Lower lobe of right lung (tissue), 2 donors: ENCODE data around the gene RNLS. TPM values are rescaled to one million over a fixed set of nuclear protein-coding genes. Genes with fewer than 3 reads are reported as not detected.
"Not testable (repeated sequence)": the region's sequence is repeated elsewhere in the genome, so short reads cannot be mapped to it uniquely, and the experiment has no call there.

Experiments
- ATAC-seq, 2 donors: fragments of 200-7000 bp; cut with Tn5 transposase; one replicate each; pipeline ENCODE4 v1.9.1; 2020 to 2022; ENCODE audit warnings: mild to moderate bottlenecking in 2 of 2, moderate library complexity in 2 of 2
- DNase-seq: peaks from one replicate; pipeline ENCODE4 v3.0.0-alpha.2; 2020
- H3K27ac ChIP-seq: fragments of 200-600 bp; one replicate; pipeline ENCODE4 v1.8.0; 2022
- H3K27me3 ChIP-seq: fragments of 200-600 bp; one replicate; pipeline ENCODE4 v1.8.0; 2022; ENCODE audit warnings: low read depth
- H3K36me3 ChIP-seq: fragments of 200-600 bp; one replicate; pipeline ENCODE4 v1.8.0; 2022; ENCODE audit warnings: mild to moderate bottlenecking
- H3K4me1 ChIP-seq: fragments of 200-600 bp; one replicate; pipeline ENCODE4 v1.8.0; 2022
- H3K4me3 ChIP-seq: fragments of 200-600 bp; one replicate; pipeline ENCODE4 v1.8.0; 2022; ENCODE audit warnings: mild to moderate bottlenecking
- H3K9me3 ChIP-seq: fragments of 200-600 bp; one replicate; pipeline ENCODE4 v1.8.0; 2022
- CTCF ChIP-seq: fragments of 200-600 bp; IDR thresholded peaks from one replicate; pipeline ENCODE4 v1.8.0; 2022; ENCODE audit warnings: antibody characterized with exemption, mild to moderate bottlenecking
- intact Hi-C: fragments of 100-400 bp; cut with DNase I; formaldehyde crosslinking; loops from one replicate; pipeline ENCODE4 v1.11.0; 2022
- total RNA-seq: library from RNA; stranded (reverse); fragmentation: NEBNext Ultra II Directional; extraction: Animal tissue kit (Norgen Biotek cat#: 25700); gene quantifications from one replicate; pipeline ENCODE4 v1.2.1, GENCODE V29; 2021
- donor health status: DM: no; HTN: yes; CAD: no; lungs with severe emphysema.

Gene RNLS
- total RNA-seq, 1 donor from 2014 or later, result 9.6 TPM

GRCh38 chr10:88370713-88371112 lies 212.4 kb downstream of the RNLS start:
- H3K4me3 ChIP-seq, result no peak overlapping the region
- no peaks in the 10 kb centered on the region for H3K36me3 ChIP-seq
- peaks cover 4% of the 10 kb centered on the region for H3K9me3 ChIP-seq
- intact Hi-C loops, result no loop called here
- ATAC-seq, result no peak
- H3K4me1 ChIP-seq, result no peaks in the 10 kb centered on the region
- DNase-seq, result no peak
- no peak overlapping the region for H3K27ac ChIP-seq
- no peaks in the 10 kb centered on the region for H3K27me3 ChIP-seq
- no peak for TF ChIP-seq CTCF

GRCh38 chr10:88366772-88367171 lies 216.3 kb downstream of the RNLS start:
- DNase-seq, result no peak
- intact Hi-C loops, result no loop called here
- Histone ChIP-seq H3K27me3 (no peaks in the 10 kb centered on the region), H3K4me3 (no peak overlapping the region), H3K27ac (no peak overlapping the region), H3K36me3 (no peaks in the 10 kb centered on the region), H3K4me1 (no peaks in the 10 kb centered on the region), H3K9me3 (peaks cover 4% of the 10 kb centered on the region)
- no peak for TF ChIP-seq CTCF
- no peak for ATAC-seq

- no peaks in the 10 kb centered on the region for H3K36me3 ChIP-seq
- no peak overlapping the region for H3K27ac ChIP-seq
- H3K9me3 ChIP-seq, result no peaks in the 10 kb centered on the region
- DNase-seq (no peak), ATAC-seq (no peak)
- H3K4me1 ChIP-seq, result no peaks in the 10 kb centered on the region
- no peak overlapping the region for H3K4me3 ChIP-seq
- no peak for TF ChIP-seq CTCF
- intact Hi-C loops, result no loop called here
- no peaks in the 10 kb centered on the region for H3K27me3 ChIP-seq
Observed at GRCh38 chr10:88361995-88362807, 220.9 kb downstream of the RNLS start.

GRCh38 chr10:88361494-88361893 lies 221.6 kb downstream of the RNLS start:
- DNase-seq, result no peak
- no peak for ATAC-seq
- Histone ChIP-seq H3K27ac (no peak overlapping the region), H3K27me3 (no peaks in the 10 kb centered on the region), H3K9me3 (no peaks in the 10 kb centered on the region), H3K4me1 (no peaks in the 10 kb centered on the region), H3K4me3 (no peak overlapping the region), H3K36me3 (no peaks in the 10 kb centered on the region)
- intact Hi-C loops, result no loop called here
- no peak for TF ChIP-seq CTCF

- H3K27me3 ChIP-seq, intact Hi-C loops, H3K36me3 ChIP-seq, ATAC-seq, H3K27ac ChIP-seq, H3K4me3 ChIP-seq, H3K4me1 ChIP-seq, H3K9me3 ChIP-seq, DNase-seq: not testable (repeated sequence)
Observed at GRCh38 chr10:88355750-88356149, 227.4 kb downstream of the RNLS start.

- Histone ChIP-seq H3K36me3 (no peaks in the 10 kb centered on the region), H3K4me3 (no peak overlapping the region), H3K4me1 (peaks cover 14% of the 10 kb centered on the region), H3K27ac (no peak overlapping the region), H3K9me3 (no peaks in the 10 kb centered on the region), H3K27me3 (no peaks in the 10 kb centered on the region)
- DNase-seq (no peak), ATAC-seq (no peak)
- intact Hi-C loops, result no loop called here
- no peak for TF ChIP-seq CTCF
Observed at GRCh38 chr10:88347597-88348304, 235.4 kb downstream of the RNLS start.
